ENCODE results near the gene MEGF8.

GRCh38 chr19:42317535-42317934 is 7.9 kb upstream of the MEGF8 start:
- TF ChIP-seq NRF1 (conservative IDR thresholded peaks at IDR 0.05 in 1 of 2, IDR thresholded peaks at IDR 0.05 in 1 of 2) (no peak), CTCF (IDR thresholded peaks at IDR 0.05 in 2 of 3, conservative IDR thresholded peaks at IDR 0.05 in 1 of 3; ENCODE audit: insufficient read depth in 2 of 3, low read depth in 1 of 3, low read length in 3 of 3) (0 out of 6 replicates have a peak, but pooled peaks of 1 of the 3 experiments have one; percentile 6), ZNF121 (CRISPR knock-in tag; conservative IDR thresholded peaks at IDR 0.05) (no peak), POLR2A (conservative IDR thresholded peaks at IDR 0.05) (no peak), LEF1 (IDR thresholded peaks at IDR 0.05) (no peak)

Data from K562 (cell line).